GM19035 (cell line): Measurements from ENCODE around the gene XPR1.

ENCODE experiments used
- ATAC-seq: cut with Tn5 transposase; IDR thresholded peaks from one replicate; pipeline ENCODE4 v1.9.1; 2021; ENCODE audit not compliant: unreplicated experiment

The XPR1 gene

DNA sequence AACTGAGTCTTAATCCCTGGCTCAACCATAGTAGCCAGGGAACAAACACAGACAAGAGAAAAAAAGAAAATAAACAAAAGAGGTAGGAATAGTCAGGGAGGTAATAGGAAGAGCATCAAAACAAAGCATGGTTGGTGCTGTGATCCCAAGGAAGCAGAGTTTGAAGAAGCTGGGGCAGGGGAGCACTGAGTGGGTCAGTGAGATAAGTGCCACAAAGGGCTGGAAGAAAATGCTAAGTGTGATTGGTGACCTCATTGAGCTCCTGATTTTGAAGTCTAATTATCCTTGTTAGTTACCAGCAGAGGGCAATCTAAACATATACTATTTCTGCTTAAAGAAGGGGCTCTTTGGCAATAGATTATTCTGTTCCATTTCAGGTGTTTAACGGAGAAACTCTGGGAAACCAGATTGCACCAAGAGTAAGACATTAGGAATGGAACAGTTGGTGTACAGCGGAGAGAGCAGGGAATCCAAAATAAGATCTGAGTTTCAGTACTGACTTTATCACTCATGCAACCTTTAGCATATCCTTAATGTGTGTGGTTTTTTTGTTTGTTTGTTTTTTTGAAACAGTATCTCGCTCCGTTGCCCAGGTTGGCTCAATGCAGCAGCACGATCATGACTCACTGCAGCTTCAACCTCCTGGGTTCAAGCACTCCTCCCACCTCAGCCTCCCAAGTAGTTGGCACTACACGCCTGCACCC lies 250.1 kb downstream of the XPR1 start:
- ATAC-seq = no peak

DNA sequence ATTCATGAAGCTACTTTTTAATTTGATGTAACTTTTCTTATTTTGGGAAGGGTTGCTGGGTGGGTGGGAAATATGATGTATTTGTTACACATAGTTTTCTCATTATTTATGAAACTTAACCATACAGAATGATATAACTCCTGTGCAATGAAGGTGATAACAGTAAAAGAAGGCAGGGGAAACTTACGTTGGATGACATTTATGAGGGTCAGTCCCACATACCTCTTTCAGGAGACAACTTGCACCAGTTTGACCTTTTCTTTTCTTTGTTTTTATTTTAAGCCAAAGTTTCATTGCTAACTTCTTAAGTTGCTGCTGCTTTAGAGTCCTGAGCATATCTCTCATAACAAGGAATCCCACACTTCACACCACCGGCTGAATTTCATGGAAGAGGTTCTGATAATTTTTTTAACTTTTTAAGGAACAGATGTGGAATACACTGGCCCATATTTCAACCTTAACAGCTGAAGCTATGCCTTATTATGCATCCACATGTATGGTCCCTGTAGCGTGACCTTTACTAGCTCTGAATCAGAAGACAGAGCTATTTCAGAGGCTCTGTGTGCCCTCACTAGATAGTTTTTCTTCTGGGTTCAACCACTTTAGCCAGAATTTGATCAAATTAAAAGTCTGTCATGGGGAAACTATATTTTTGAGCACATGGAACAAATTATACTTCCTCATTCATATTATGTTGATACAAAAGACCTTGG lies 252.9 kb downstream of the XPR1 start:
- ATAC-seq = no peak

DNA sequence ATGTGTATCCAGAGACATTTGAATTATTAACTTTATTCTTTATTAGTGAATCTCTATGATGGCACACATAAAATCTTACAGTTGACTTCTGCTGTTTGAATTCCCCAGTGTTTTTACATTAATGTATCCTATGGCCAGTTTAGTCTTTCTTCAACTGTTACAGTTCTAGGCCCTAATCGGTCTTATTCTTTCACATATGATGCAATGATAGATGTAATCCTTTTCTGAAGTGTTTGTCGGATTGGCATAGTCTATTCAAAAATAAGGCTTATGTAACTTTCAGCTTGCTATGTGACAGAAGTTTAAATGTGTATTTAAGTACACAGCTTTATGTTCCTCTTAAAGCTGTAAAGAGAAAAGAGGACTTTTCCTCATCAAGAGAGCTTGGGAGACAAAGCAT lies 254.5 kb downstream of the XPR1 start:
- no peak for ATAC-seq

DNA sequence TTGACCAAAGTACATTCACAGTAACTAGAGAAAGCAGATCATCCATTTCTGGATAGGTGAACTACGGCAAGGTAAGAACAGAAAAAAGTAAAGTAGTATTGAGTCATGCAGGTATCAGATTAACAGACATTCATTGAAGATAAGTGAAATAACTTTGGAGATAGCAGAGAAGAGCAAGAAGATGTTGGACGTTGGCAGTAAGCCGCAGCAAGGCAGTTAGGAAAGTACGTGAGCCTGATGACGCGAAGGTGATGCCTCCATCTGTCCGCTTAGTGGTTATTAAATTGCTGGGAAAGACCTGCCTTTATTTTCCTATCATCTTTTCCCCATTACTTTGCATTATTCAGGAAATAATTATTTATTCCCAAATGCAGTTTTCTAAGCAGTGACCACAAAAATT lies 256.0 kb downstream of the XPR1 start:
- no peak for ATAC-seq

- ATAC-seq = peak; percentile 69
Observed at GRCh38 chr1:180888870-180889269, 257.0 kb downstream of the XPR1 start.

- ATAC-seq = no peak
Observed at GRCh38 chr1:180889325-180889724, 257.5 kb downstream of the XPR1 start.

DNA sequence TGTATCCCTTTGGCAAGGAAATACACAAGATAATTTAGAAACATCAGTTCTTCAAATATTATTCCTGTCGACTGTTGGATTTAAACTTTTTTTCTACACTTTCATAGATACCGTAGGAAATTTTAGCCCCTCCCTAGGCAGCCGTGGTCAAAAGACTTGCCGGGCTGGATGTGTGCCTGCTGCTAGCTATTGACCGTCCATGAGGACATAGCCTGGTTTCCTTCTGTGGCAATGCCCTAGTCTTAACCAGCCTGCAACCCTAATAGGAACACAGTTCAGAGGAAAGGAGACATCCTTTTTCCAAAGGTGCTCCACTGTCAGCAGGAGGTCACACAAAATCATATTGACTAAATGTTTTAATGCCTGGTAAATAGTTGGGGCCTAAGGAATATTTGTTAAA lies 260.4 kb downstream of the XPR1 start:
- ATAC-seq = no peak

- no peak for ATAC-seq
Observed at GRCh38 chr1:180892675-180893074, 260.9 kb downstream of the XPR1 start.

GRCh38 chr1:180893614-180894013 lies 261.8 kb downstream of the XPR1 start:
- ATAC-seq = no peak

GRCh38 chr1:180896161-180896560 lies 264.3 kb downstream of the XPR1 start:
- no peak for ATAC-seq

DNA sequence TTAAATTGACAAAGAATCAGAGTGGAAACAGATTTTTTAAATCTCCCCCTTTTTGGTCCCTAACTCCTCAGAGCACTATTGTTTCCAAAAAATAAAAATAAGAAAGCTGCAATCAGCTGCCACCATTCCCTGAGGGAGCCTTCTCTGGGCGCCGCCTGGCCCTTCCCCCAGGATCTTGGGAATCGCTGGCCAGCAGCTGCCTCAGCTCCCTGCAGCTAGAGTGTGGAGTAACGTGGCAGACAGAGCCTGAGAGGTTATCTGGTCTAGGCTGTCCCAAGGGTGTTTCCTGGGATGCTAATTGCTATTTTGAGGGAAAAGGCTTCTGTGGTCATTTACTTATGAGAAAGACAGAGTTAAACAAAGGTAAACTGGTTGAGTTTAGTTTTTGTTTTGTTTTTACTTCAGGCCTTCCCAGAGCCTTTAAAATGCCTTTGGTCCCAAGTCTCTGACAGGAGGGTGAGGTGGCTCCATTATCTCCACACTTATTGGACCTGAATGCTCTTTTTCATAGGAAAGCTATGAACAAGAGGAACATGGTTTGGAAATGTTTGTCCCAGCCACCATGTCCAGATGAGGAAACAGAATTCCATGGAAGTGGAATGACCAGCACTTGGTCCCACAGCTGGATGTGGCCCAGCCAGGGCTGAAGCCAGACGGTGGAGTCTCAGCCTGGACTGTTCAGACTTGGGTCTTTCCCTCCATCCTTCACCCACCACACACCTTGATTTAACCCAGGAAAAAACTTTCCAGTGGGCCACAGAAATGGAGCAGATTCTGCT lies 266.8 kb downstream of the XPR1 start:
- ATAC-seq = no peak

DNA sequence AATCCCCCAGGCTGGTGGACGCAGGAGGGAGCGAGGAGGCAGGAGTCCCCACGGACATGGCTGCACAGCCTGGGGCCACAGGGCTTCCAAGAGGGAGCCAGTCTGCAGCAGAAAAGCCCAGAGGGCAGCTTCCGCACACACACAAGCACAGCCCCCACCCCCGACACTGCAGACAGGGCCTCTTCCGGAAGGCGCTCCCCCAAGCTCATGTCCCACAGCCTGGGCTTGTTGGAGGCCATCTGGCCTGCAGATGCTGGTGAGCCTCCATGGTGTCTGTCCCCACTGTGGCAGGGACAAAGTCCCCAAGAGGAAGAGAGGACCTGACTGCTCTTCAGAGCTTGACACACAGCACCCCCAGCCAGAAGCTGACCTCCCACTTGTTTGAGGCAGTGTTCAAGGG lies 267.4 kb downstream of the XPR1 start:
- ATAC-seq = no peak

- no peak for ATAC-seq
Observed at GRCh38 chr1:180901076-180901990, 269.5 kb downstream of the XPR1 start.

GRCh38 chr1:180902541-180902940 lies 270.7 kb downstream of the XPR1 start:
- no peak for ATAC-seq

GRCh38 chr1:180905927-180906326 lies 274.1 kb downstream of the XPR1 start:
- ATAC-seq = no peak

DNA sequence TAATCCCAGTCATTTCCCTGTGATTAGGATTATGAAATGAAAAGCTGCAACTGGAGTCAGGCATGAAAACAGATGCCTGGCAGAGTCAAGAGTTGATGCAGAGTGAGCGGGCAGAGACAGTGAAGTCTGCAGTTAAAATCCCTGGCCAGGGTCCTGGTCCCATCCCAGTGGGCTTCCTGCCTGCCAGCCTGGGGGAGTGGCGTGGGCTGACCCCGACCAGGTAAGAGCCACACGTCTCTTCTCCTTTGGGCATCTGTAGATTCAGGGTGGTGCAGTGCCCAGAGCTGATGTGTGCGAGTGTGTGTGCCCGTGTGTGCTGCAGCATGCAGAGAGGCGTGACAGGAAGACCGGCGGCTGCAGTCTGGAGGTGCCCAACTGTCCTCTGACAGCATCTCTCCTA lies 274.7 kb downstream of the XPR1 start:
- ATAC-seq = no peak

- ATAC-seq = no peak
Observed at GRCh38 chr1:180907313-180908055, 275.7 kb downstream of the XPR1 start.

DNA sequence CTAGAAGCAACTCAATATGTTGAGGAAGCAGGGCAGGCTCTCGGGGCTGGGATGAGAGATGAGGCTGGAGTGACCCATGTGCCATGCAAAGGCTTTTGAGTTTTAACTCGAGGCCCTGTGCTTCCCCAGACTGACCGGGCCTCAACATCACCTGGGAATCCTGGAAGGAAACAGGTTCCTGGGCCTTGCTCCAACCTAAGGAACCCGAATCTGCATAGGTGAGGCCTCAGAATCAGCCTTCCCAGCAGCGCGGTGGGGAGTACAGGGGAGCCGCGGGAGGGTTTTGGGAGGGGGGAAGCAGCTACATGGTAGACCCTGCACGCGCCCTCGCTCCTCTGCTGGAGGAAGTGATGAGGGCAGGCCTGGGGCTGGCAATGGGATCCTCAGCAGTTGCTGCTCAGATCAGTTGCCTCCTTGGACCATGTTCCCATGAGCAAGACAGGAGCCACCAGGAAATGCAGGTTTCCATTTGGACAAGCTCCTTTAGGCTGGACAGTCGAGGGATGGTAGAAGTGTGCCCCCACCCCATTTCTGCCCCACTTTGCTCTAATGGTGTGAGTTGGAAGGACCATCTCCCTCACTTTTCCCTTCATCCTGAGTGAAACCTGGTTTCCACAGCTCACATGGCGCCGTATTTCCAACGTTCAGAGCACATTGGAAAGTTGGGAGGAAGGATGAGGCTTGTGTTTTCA lies 276.4 kb downstream of the XPR1 start:
- ATAC-seq = no peak

- ATAC-seq = no peak
Observed at GRCh38 chr1:180909005-180909414, 277.2 kb downstream of the XPR1 start.
